IPS-NIHi7 (cell line): Measurements from ENCODE around the gene ARL14EPL.

Experiments used
- DNase-seq: peaks from one replicate; pipeline ENCODE4 v3.0.0; 2012; ENCODE audit warnings: mixed read lengths; ENCODE audit errors: extremely low spot score

ARL14EPL gene

GRCh38 chr5:116032094-116032517, at the start of gene ARL14EPL:
ARL14EPL (plus strand) TSS chr5:116032472; CDS start chr5:116051466, 18,994 bp downstream.
- peak; percentile 36 for DNase-seq

- DNase-seq = no peak
Observed at GRCh38 chr5:115983519-115983918, 48.8 kb upstream of the ARL14EPL start.

DNA sequence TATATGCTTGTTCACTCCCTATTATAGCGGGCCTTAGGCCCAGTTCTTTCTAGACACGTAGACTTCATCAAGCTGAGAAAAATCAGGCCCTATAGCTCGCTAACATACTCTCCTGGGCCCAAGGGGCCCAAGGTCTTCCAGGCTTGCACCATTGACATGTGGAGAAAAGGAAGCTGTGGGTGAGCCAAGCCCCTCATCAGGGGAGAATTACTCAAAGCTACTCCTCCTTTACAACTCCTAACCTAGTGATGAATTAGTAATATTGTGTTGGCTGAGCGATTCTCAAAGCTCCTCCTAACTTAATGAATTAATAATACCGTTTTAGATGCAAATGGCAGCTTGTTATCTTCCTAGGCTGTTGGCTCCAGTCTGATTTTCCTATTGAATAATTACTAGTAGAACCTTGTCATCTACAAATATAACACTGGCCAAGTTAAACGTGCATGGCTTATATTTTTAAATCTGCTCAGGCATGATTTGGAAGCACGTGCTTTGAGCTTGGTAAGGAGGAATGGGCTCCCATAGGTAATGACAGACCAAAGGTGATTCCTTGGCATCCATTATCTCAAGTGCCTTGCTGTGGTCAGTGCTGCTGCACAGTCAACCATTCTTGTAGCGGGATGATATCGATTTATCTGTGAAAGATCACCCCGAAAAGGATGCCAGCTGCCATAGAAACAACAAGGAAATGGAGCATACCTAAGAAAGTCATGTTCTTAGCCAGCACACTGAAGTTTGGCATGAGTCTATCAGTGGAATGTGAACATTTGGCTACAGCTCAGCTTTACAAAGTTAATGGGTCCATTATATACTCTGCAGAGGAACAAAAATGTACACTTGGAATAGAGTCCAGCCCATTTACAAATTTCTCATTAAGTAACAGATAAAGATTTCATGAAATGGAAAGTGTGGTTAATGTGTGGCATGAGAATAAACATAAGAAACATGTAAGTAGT, 46.2 kb upstream of the ARL14EPL start:
- no peak for DNase-seq

DNA sequence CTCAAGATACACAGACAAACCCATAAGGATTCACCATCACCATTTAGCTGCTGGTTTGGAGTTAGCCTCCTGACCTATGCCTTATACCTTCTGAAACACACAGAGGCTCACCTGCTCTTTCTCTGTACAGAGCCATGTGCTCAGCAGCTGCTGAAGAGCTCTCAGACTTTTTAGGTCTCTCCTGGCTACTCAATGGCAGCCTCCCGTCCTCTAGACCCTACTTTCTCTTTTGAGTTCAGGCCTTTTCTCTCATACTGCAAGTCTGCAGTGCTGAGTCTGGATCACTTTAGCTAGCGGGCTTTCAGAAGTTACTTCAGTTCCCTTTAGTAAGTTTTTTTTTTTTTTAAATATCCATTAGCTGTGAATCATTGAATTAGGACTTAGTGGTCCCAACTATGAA, 44.3 kb upstream of the ARL14EPL start:
- no peak for DNase-seq

- DNase-seq = no peak
Observed at GRCh38 chr5:115992848-115993350, 39.4 kb upstream of the ARL14EPL start.

DNA sequence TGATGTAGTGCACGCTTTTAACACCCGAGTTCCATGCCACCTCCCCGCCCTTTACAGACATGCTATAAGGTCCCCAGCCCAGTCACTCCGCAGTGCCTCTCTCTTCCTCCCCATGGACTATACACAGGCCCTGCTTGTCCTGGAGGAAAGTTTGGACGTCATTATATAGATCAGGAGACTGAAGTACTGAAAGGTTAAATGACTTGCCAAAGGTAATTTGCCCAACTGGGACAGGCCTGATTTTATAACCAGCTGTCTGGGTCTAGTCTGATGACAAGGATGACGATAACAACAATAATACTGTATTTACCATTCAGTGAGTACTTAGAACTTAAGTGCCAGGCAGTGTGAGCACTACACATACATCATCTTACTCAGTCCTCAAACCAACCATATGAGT, 36.9 kb upstream of the ARL14EPL start:
- DNase-seq = no peak

- no peak for DNase-seq
Observed at GRCh38 chr5:116002116-116002906, 30.0 kb upstream of the ARL14EPL start.

DNA sequence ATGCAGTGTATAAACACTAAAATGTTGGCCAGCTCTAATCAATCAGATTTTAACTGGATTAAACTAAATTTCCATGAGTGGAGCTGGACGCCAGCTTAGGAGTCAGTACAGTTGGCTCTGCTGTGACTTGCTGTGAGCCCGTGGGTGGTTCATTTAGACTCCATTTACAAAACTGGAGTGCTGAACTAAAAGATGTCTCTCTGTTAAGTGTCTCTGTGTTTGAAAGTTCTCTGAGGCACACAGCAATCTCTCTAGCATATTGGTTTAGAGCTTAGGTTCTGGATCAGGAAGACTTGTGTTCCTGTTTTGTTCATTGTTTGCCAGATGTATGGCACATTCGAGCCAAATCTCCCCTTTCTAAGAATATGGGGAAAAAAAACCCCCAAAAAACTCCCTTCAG, 28.0 kb upstream of the ARL14EPL start:
- no peak for DNase-seq

- no peak for DNase-seq
Observed at GRCh38 chr5:116009806-116010205, 22.5 kb upstream of the ARL14EPL start.

DNA sequence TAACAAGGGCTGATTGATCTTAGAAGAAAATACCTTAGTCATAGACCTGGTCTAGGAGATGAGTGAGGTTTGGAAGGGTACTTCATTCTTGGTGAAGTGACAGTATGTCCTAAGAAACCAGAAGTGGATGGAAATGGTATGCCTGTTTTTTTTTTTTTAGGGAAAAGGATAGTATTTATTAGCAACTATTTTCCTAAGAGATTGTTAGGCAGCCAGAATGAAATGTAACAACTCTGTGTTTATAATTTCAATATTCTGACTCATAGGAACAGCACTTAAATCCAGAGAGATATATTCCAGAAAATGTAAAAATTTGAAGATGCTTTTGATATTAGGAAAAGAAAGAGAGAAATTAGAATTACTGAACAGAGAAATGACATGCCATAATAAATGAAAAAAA, 21.2 kb upstream of the ARL14EPL start:
- no peak for DNase-seq

DNA sequence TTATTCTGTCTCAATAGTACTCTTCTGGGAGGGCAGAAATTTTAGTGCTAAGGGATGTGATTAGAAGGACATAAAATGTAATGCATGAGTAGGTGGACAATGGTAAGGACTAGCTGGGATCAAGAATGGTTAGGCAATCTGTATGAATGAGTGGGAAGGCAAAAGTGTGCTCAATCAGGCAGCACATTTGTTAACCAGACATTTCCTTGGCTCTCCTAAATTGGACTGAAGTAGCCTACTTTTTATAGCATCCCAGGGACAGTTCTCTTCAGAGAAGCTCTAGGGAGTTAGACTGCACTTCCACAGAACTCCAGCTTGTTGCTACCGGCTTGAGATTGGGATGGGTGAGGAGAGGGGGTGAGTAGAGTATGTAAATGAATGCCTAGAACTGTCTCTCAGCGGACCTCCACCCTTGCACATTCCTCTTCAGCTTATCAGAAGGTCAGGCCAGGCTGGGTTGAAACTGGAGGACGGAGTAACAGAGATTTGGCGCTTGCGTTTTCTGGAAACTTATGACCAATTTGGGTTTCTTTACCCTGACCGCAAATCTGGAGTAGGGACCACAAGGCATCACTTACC, 19.0 kb upstream of the ARL14EPL start:
- no peak for DNase-seq

DNA sequence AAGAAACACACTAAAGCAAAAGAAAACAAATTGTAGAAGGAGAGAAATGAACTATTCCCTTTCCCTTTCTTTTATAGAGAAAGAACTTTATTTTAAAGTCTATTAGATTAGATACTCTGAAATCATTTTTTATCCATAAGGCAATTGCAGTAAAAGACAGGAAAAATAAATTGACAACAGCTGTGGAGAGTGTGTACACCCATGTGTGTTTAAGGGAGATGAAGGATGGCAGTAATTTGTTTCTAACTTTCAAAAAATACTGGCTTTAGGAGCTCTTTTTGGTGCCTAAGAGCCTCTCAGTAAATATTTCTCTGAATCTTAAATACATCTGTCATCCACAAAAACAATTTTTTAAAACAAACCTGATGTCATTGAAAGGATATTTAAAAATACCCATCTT, 18.3 kb upstream of the ARL14EPL start:
- DNase-seq = no peak

DNA sequence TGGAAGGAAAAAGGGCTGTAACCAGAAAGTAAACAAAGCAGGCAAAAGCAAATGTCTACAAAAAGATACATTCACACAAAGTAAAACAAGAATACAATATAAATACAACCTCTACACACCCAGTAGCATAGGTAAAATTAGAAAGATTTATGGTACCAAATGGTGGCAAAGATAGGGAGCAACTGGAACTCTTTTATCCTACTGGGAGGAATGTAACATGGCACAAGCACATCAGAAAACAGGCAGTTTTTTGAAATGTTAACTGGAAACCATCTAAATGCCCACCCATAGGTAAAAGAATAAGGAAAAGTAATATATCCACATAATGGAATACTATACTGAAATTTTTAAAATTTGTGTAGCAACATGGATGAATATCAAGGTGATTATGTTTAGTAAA, 8.7 kb upstream of the ARL14EPL start:
- no peak for DNase-seq

DNA sequence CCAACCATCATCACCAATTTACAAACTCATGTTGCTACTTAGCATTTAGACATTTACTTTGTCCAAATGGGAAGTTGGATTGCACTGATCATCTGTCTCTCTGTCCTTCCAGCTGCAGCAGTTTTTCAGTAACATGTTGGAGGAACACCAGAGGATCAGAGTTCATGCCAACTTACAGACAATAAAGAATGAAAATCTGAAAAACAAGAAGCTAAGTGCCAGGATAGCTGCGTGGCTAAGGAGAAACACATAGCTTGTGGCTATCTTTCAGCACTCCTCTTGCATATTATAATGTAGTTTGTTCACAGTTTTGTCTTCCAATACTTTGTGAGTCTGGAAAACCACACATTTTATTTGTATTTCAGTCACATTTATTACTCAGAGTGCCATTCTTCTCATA, 6.4 kb upstream of the ARL14EPL start:
- DNase-seq = no peak

GRCh38 chr5:116032991-116033390, 719 bp downstream of the ARL14EPL start:
- DNase-seq = no peak

DNA sequence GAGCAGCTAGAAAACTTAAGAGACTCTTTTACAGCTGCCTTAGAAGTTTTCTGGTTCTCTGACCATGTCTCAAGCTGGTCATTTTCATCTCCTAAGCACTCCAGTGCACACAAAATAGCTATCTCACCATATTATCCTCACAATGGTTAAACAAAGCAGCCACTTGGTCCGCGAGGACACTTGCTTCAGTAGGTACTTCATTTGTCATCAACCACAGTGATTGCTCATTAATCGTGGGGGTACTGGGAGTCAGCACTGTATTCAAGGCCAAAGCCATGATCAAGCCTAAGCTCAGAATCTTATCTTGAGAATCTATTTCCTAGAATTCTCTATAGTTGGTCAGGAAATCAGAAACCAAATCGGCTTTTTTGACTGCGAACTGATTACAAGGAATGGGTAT, 2.9 kb downstream of the ARL14EPL start:
- DNase-seq = no peak

- no peak for DNase-seq
Observed at GRCh38 chr5:116037236-116037822, 5.1 kb downstream of the ARL14EPL start.

DNA sequence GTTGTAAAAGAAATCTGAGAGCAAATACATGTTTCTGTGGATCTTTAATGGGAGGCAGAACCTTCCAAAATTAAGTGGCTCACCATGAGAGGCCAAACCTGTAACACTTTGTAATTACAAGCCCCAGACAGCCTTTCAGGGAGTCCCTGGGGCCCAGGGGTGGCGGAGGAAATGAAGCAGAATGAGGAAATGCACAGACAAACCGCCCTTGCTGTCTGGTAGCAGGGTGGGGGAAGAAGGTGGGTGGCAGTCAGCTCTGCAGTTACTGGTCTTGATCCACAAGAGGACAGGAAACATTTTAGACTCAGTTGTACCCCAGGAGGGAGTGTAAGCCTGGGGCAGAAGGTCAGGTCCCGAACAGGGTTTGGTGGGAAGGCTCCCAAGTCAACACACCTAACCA, 6.5 kb downstream of the ARL14EPL start:
- DNase-seq = no peak

DNA sequence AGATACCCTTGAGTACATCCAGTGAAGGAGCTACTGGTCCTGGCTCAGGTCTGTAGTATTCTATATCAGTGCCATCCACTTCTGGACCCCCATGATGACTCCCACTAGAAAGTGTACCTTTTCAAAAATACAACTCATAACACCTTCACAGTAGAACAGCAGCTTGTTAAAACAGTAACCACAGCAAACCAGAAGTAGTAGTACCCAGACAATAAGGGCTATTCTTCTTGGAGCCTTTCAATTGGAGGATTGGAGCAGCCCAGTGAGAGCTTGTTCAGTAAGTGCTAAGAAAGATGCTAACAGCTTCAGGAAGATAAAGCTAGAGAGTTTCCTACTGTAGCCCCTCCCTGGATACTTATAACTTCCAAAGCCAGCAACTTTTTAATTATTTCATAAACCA, 10.1 kb downstream of the ARL14EPL start:
- DNase-seq = no peak

DNA sequence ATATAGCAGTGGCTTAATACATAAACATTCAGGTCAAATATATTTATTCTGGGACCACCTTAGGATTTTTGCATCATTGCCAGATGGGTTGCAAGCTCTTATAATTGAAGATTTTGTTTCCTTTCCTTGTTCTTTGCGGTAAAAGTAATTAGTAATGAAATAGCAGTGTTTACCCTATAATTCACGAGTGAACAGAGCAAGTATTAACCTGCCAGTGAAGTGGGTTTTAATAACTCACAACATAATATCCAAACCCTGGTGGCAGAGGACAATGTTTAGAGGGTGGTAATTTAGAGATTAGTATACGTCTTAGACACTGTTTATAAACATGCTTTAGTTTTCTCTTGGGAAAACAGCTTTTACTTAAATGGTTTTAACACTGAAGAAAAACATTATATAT, 11.8 kb downstream of the ARL14EPL start:
- no peak for DNase-seq

- DNase-seq = no peak
Observed at GRCh38 chr5:116045821-116046220, 13.5 kb downstream of the ARL14EPL start.

GRCh38 chr5:116046261-116046660, 14.0 kb downstream of the ARL14EPL start:
- no peak for DNase-seq
